ENCODE results near the gene TBC1D25.

DNA sequence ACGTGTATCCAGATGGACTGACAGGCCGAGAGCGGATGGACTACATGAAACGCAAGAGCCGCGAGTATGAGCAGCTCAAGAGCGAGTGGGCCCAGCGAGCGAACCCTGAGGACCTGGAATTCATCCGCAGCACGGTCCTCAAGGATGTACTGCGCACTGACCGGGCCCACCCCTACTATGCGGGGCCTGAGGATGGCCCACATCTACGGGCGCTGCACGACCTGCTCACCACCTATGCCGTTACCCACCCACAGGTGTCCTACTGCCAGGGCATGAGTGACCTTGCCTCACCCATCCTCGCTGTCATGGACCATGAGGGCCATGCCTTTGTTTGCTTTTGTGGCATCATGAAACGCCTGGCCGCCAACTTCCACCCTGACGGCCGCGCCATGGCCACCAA lies 20.1 kb downstream of the TBC1D25 start:
- TF ChIP-seq CTCF (IDR thresholded peaks at IDR 0.05) (no peak), EP300 (IDR thresholded peaks at IDR 0.05) (no peak), POLR2A (IDR thresholded peaks at IDR 0.05) (no peak)
